ENCODE data around the gene FRMD5. TPM values are rescaled to one million over a fixed set of nuclear protein-coding genes. Genes with fewer than 3 reads are reported as not detected.

Gene FRMD5
- total RNA-seq, 1 experiment from 2014 or later = 27.2 TPM

- Histone ChIP-seq H3K4me2 (ENCODE audit: low read length) (no peak overlapping the region), H3K79me2 (ENCODE audit: insufficient read depth, low read length) (peaks cover 35% of the 10 kb centered on the region), H3K9ac (ENCODE audit: low read length) (no peak overlapping the region), H3K9me3 (ENCODE audit: control insufficient read depth in 1 of 2, insufficient read depth in 1 of 2, low read depth in 1 of 2, low read length in 2 of 2) (no peaks in the 10 kb centered on the region), H3K36me3 (ENCODE audit: control insufficient read depth in 1 of 2, insufficient read depth in 2 of 2, low read length in 2 of 2) (no peaks in the 10 kb centered on the region), H4K20me1 (ENCODE audit: insufficient read depth) (no peaks in the 10 kb centered on the region; the same call in 1 of the 2 replicates), H2AFZ (ENCODE audit: low read depth, low read length, poor library complexity, severe bottlenecking) (no peak overlapping the region), H3K4me3 (replicated peaks in 1 of 2; ENCODE audit: low read depth in 1 of 2, low read length in 2 of 2) (no peak overlapping the region), H3K4me1 (ENCODE audit: control insufficient read depth in 1 of 2, insufficient read depth in 2 of 2, low read length in 2 of 2) (no peaks in the 10 kb centered on the region), H3K27ac (ENCODE audit: low read depth, low read length) (no peak overlapping the region), H3K27me3 (ENCODE audit: insufficient read depth, low read length) (no peaks in the 10 kb centered on the region), H3K9me2 (ENCODE audit: insufficient read depth) (no peaks in the 10 kb centered on the region)
- ChIA-PET RAD21 (ENCODE audit: low non-redundant PET in 1 of 2, low total read pairs in 2 of 2, uncharacterized antibody in 2 of 2, unreplicated experiment in 2 of 2) (no interaction called here), POLR2A (no interaction called here), CTCF (no interaction called here)
- no peak for DNase-seq (ENCODE audit: low read depth, low spot score)
- BruUV-seq (replicated peaks) = no TSS peak
- intact Hi-C loops (cut with micrococcal nuclease) = no loop called here
- TF ChIP-seq CBX3 (IDR thresholded peaks at IDR 0.05; ENCODE audit: low read depth) (no peak), RAD21 (IDR thresholded peaks at IDR 0.05; ENCODE audit: low read depth) (no peak), YY1 (IDR thresholded peaks at IDR 0.05; ENCODE audit: extremely low read depth, insufficient replicate concordance, low read depth, low read length) (no peak), EGR1 (IDR thresholded peaks at IDR 0.05; ENCODE audit: low read depth) (no peak), SIN3A (IDR thresholded peaks at IDR 0.05; ENCODE audit: low read depth) (no peak), MAX (IDR thresholded peaks at IDR 0.05) (no peak), CEBPB (IDR thresholded peaks at IDR 0.05; ENCODE audit: low read depth) (no peak), FOSL1 (IDR thresholded peaks at IDR 0.05; ENCODE audit: low read depth) (no peak), ZFX (IDR thresholded peaks at IDR 0.05) (no peak), REST (IDR thresholded peaks at IDR 0.05; ENCODE audit: low read depth) (no peak), SRF (IDR thresholded peaks at IDR 0.05; ENCODE audit: low read depth) (no peak), EZH2 (IDR thresholded peaks at IDR 0.05) (no peak), TCF7L2 (IDR thresholded peaks at IDR 0.05; ENCODE audit: borderline replicate concordance, extremely low read depth, insufficient read depth, insufficient read length) (no peak), ELF1 (IDR thresholded peaks at IDR 0.05; ENCODE audit: borderline replicate concordance, low read depth) (no peak), POLR2AphosphoS5 (IDR thresholded peaks at IDR 0.05; ENCODE audit: low read depth, low read length) (no peak), JUND (IDR thresholded peaks at IDR 0.05) (no peak), POLR2A (IDR thresholded peaks at IDR 0.05; ENCODE audit: borderline replicate concordance, extremely low read depth, insufficient read depth, insufficient read length) (no peak)
- TF ChIP-seq, protein P1, sequence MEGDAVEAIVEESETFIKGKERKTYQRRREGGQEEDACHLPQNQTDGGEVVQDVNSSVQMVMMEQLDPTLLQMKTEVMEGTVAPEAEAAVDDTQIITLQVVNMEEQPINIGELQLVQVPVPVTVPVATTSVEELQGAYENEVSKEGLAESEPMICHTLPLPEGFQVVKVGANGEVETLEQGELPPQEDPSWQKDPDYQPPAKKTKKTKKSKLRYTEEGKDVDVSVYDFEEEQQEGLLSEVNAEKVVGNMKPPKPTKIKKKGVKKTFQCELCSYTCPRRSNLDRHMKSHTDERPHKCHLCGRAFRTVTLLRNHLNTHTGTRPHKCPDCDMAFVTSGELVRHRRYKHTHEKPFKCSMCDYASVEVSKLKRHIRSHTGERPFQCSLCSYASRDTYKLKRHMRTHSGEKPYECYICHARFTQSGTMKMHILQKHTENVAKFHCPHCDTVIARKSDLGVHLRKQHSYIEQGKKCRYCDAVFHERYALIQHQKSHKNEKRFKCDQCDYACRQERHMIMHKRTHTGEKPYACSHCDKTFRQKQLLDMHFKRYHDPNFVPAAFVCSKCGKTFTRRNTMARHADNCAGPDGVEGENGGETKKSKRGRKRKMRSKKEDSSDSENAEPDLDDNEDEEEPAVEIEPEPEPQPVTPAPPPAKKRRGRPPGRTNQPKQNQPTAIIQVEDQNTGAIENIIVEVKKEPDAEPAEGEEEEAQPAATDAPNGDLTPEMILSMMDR (IDR thresholded peaks at IDR 0.05 in 2 of 3, conservative IDR thresholded peaks at IDR 0.05 in 1 of 3; ENCODE audit: borderline replicate concordance in 1 of 3, insufficient read depth in 1 of 3, low read depth in 2 of 3, low read length in 2 of 3) = no peak
- TF ChIP-seq, protein P2, sequence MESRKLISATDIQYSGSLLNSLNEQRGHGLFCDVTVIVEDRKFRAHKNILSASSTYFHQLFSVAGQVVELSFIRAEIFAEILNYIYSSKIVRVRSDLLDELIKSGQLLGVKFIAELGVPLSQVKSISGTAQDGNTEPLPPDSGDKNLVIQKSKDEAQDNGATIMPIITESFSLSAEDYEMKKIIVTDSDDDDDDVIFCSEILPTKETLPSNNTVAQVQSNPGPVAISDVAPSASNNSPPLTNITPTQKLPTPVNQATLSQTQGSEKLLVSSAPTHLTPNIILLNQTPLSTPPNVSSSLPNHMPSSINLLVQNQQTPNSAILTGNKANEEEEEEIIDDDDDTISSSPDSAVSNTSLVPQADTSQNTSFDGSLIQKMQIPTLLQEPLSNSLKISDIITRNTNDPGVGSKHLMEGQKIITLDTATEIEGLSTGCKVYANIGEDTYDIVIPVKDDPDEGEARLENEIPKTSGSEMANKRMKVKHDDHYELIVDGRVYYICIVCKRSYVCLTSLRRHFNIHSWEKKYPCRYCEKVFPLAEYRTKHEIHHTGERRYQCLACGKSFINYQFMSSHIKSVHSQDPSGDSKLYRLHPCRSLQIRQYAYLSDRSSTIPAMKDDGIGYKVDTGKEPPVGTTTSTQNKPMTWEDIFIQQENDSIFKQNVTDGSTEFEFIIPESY (IDR thresholded peaks at IDR 0.05; ENCODE audit: extremely low read depth, insufficient replicate concordance, low read length) = no peak
- TF ChIP-seq, protein P3, sequence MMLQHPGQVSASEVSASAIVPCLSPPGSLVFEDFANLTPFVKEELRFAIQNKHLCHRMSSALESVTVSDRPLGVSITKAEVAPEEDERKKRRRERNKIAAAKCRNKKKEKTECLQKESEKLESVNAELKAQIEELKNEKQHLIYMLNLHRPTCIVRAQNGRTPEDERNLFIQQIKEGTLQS (IDR thresholded peaks at IDR 0.05) = no peak
- no peak for ATAC-seq
These were observed 149.9 kb downstream of the FRMD5 start for GRCh38 chr15:44045217-44045616.
